HG03280 (cell line): ENCODE measurements around the gene LARGE1.

Experiments used
- ATAC-seq: cut with Tn5 transposase; IDR thresholded peaks from one replicate; pipeline ENCODE4 v1.9.1; 2021; ENCODE audit warnings: mild to moderate bottlenecking, moderate library complexity; ENCODE audit not compliant: unreplicated experiment

LARGE1 gene

GRCh38 chr22:33739516-33739915 lies 180.8 kb downstream of the LARGE1 start:
- no peak for ATAC-seq

DNA sequence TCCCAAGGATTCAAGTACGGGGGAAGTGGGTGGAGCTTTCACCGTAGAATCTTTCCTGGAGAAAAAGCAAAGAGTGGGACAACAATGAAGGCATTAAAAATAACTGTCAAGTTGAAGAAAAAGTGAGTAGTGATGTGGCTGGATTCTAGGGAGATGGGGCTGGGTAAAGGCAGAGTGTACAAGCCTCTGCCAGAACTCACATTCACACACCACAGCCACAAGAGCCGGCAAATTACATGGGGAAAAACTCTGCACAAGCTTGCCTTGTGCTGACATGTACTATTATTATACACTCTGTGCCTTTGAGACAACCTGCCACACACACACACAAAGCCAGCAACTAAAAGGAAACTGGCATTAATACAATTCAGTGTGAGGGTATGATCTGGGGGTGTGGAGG lies 182.6 kb downstream of the LARGE1 start:
- ATAC-seq, result no peak

DNA sequence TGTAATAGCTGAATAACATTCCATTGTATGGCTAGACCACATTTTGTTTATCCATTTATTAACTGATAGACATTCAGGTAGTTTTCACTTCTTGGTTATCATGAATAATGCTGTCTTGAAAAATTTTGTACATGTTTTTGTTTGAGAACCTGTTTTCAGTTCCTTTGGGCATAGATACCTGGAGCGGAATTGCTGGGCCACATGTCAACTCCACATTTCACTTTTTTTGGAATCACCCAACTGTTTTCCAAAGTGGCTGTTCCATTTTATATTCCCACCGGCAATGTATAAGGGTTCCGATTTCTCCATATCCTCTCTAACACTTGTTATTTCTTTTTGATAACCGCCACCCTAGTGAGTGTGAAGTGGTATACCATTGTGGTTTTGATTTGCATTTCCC lies 184.3 kb downstream of the LARGE1 start:
- ATAC-seq, result no peak

GRCh38 chr22:33728847-33729246 lies 191.4 kb downstream of the LARGE1 start:
- no peak for ATAC-seq

DNA sequence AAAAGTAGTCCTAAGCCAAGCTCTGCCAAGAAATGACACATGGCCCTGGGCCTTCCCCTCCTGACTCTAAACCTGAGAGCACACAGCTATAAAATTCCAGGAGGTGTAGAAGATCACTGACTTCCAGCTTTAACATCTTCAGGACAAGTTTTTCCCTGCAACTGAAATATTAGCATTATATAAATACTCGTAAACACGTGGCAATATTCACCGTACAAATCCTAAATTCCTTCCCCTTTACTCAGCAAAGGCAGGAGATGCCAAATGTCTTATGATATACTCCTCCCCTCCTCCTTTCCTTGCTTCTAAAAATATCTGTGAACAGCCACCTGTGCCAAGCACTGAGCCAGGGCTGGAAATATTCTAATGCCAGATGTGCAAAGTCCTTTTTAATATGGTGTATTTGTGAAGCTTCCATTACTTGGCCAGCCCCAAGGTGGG lies 194.0 kb downstream of the LARGE1 start:
- ATAC-seq, result no peak

DNA sequence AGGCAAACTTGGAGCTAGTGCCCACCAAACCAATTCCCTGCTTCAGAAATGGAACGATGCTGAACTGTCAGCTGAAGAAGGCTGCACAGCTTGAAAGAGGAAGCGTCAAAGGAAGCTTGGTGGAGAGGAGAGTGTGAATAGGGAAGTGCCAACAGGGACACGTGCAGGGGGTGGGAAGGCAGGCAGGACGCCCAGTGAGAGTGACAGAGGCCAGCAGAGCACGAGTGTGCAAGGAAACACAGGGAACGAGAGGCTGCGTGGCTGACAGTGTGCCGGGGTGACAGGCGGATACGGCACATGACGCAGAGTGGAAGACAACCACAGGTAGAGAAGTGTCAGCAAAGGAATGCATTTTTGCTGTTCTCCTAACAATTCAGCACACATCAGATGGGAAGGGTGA lies 196.4 kb downstream of the LARGE1 start:
- no peak for ATAC-seq

DNA sequence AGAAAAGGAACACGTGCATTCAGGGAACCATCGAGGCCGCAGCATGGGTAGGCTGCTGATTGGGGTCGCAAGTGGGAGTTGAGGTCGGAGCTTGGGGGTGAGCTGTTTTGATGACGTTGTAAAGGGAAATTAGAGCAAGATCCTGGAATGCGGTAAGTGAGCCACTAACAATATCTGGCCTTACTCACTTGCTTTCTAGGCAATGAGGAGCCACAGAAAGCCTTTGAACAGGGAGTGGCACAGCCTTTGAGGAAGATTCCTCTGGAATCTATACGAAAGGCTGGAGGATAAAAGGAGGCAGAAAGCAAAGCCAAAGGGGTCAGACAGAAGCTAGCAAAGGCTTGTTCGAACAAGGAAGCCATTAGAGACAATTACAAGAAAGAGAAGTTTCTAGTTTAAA lies 197.5 kb downstream of the LARGE1 start:
- ATAC-seq, result no peak

DNA sequence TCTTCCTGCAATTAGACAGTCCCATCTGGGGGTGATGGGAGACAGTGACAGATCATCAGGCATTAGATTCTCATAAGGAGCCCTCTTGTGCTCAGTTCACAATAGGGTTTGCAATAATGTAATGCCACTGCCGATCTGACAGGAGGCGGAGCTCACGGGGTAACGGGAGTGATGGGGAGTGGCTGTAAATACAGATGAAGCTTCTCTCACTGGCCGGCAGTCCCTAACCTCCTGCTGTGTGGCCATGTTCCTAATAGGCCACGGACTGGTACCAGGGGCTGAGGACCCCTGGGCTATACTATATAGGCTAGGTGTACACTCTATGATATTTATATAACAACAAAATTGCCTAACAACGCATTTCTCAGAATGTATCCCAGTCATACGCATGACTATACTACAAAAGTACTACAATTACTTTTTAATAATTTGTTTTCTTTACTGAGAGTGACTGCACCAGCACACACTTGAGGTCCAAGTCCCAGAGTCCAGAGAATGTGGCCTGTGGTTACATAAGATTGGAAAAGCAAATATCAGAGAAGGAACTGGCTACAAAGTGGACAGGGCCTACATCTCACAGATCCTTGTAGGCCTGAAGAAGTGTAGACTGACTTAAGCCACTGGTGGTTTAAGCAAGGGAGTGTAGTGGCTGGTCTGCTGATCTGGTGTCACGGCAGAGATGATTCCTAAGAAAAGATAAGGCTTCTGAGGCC lies 200.0 kb downstream of the LARGE1 start:
- no peak for ATAC-seq

DNA sequence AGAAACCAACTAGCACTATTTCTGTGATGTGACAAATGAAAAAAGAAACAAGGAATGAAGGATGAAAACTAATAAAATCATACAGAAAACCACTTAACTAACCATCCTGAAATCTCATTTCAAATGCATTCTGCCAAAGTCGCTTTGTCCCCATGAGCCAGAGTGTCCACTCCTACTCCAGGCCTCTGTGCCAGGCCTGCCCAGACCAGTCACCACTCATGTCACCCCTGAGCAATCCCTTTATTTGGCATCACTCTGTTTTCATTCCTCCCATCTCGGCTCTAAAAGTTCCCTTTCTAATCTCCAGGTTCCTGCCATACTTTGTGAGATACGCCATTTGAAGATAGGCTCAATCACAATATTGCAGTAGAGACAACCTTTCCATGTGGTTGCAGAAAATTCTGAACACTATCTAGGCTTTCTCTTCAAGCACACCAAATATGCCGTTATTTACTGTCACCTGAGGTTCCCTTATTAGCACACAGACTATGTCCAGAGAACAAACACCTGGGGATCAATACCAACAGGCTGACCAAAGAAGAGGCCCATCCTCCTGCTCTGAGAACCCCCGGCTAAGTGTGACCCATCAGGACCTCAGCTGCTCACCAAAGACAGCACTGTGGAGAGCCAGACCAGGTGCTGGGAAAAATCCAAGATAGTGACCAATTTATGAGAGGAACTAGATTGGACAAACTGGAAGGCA lies 202.4 kb downstream of the LARGE1 start:
- no peak for ATAC-seq

GRCh38 chr22:33715237-33715985 lies 204.9 kb downstream of the LARGE1 start:
- no peak for ATAC-seq

DNA sequence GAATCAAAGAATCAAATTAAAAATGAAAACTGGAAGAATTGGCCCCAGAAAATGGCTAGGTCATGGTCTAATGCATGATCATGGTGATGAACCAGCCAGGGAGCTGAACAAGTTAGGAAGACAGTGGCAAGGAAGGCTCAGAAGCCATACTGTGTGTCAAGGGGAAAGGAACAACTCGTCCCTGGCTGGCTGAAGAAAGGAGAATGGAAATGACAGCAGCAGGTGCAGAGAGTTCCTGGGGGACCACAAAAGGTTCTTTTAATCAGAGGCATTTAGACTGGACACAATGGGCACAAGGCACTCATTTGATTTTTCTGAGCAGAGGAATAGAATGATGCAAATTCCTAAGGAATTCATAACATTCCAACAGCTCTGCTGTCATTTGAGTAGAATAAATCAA lies 209.9 kb downstream of the LARGE1 start:
- no peak for ATAC-seq

GRCh38 chr22:33707581-33707980 lies 212.7 kb downstream of the LARGE1 start:
- ATAC-seq, result no peak

DNA sequence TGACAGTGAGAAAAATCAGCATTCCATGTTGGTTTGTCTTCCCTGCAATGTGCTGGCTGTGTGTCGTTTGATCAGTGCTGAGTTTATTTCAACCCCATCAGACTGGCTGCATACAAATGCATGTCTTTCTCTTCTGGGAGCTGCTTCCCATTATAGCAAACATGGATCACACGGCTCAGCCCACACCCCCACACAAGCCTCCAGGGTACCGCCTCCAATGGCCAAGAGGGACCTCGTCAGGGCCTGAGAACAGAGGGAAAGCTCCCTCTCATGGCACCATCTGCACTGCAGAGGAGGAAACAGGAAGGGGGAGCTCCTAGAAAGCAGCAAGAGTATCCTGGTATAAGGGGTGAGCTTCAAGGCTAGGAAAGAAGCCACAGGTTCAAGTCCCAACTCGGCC lies 214.2 kb downstream of the LARGE1 start:
- no peak for ATAC-seq

DNA sequence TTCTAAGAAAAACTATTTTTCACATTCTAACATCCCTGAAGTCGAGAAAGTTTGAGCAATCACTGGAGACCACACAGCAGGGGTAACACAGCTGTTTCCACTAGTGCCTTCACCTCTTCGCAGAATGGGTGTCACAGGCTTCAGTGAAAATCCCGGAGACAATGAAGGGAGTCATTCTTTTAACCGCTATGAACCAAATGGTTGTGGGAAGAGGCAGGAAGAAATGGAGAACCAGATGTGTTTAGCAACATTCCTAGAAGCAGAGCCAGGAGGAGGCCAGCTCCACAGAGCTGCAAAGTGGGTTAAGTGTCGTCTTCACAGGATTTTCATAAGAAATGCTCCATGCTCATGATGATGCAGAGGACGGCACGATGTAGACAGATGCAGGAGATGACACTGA lies 221.1 kb downstream of the LARGE1 start:
- ATAC-seq, result no peak

GRCh38 chr22:33697640-33698039 lies 222.6 kb downstream of the LARGE1 start:
- no peak for ATAC-seq

- ATAC-seq, result no peak
These were observed 229.1 kb downstream of the LARGE1 start for GRCh38 chr22:33691057-33691630.

GRCh38 chr22:33688903-33689302 lies 231.4 kb downstream of the LARGE1 start:
- no peak for ATAC-seq

DNA sequence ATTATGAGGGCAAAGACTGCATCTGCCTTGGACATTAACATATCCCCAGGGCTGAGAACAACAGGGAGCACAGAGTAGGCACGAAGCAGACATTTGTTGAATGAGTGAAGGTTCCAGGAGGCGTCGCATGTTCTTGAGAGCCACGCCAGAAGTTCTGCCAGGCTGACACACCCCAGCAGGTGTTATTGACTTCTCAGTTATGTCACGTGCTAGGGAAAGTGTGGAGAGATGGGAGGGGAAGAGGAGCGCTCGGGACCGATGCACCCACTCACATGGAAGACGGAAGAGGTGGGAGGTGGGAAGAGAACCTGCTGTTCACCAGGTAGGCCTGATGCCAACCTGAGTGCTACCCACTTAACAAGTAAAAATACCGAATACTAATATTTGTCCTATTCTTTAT lies 232.8 kb downstream of the LARGE1 start:
- no peak for ATAC-seq

DNA sequence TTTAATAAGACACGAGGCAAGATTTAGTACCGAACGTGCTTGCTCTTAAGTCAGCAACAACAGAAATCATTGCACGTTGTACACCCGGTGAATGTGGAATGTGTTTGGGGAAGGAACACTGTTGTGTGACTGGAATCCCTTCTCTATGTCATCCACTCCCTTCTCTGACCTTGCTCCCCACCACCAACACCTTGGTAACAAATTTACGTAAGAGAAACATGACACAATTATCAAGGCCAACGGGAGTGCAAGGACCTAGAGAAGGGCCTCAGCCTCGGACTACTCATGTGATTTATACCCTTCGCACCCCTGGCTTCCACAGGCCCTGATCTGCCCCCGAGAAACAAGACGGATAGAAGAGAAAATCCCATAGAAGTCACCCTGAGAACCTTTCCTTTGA lies 236.2 kb downstream of the LARGE1 start:
- no peak for ATAC-seq

DNA sequence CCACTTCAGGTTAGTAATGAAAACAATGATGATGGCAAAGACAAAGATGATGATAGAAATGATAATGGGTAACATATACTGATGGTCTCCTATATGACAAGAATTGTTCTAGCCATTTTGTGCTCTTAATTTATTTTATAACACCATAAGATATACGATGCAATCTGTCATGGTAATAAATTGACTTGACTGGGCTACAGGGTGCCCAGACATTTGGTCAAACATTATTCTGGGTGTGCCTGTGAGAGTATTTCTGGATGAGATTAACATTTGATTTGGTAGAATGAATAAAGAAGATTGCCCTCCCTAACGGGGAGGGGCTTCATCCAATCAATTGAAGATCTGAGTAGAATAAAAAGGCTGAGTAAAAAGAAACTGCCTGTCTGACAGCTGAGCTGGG lies 237.3 kb downstream of the LARGE1 start:
- ATAC-seq, result no peak

DNA sequence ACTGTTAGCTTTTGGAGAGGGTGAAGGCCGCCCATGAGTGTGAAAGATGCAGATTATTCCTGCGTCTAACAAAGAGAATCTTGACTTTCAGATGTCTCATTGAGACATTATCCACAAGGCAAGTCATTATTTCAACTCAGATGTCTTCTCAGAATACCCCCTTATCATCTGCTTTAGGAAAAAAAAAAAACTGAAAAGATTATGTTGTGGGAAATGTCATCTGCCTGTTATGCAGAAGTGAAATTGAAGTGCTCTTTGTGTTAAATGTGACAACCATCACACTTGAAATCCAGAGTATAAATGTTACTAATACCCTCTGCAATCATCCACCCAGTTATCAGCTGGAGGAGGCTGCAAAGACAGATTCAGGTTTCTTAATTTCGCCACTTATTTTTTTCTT lies 239.6 kb downstream of the LARGE1 start:
- ATAC-seq, result no peak

DNA sequence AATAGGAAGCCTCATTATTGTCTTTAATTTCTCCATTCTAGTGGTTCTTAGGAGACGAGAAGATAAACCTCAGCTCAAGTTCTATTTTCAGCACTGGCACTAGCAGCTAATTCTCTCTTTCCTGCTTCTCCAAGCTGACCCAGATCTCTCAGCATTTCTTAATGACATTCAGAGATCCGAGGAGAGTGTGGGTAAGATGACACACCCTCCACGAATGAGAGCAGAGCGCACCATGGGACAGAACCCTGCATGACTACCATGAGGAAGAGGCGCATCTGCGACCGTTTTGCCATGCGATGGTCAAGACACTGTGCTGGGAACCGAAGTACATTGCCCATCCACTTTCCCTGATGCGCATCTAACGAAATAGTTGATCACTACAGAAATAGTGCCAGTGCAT lies 241.8 kb downstream of the LARGE1 start:
- ATAC-seq, result no peak
